SK-N-MC (cell line): Measurements from ENCODE around the gene ADAMTS13.

Source experiments
- EZH2 ChIP-seq: fragments of 200-600 bp; sonication (generic); IDR thresholded peaks from one replicate; pipeline ENCODE4 v1.6.1; 2017; ENCODE audit warnings: antibody characterized with exemption
- FOXP2 ChIP-seq: optimal IDR thresholded peaks from 2 replicates; pipeline ENCODE3; 2011; ENCODE audit warnings: mild to moderate bottlenecking, moderate library complexity; ENCODE audit not compliant: insufficient read depth; ENCODE audit errors: extremely low read length, control extremely low read depth
- POLR2AphosphoS5 ChIP-seq: IDR thresholded peaks from 2 replicates; pipeline ENCODE4 v1.6.1; 2012; ENCODE audit warnings: mild to moderate bottlenecking, low read depth, low read length, borderline replicate concordance

DNA sequence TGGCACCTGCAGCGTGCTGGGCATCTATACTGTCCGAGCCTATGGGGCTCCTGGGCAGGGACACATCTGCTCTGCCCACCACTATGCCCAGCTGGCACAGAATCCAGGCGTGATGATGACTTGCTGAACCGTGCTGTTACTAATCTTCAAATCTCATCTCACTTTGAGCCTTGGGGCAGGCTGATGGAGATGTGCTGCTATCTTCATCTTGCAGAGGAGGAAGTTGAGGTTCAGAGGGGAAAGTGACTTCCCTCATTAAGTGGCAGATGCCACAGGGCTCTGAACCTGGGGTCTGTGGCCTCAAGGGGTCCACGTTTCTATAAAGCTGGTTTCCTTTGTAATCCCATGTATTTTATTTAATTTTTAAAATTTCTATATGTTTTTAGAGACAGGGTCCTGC, 52.0 kb downstream of the ADAMTS13 start:
- no peak for TF ChIP-seq POLR2AphosphoS5
- TF ChIP-seq EZH2: no peak
- TF ChIP-seq FOXP2: no peak
